H1 (cell line): Measurements from ENCODE around the gene CCDC116. TPM values are rescaled to one million over a fixed set of nuclear protein-coding genes. Genes with fewer than 3 reads are reported as not detected.

Experiments used
- CTCF ChIA-PET: fragments of 300-600 bp; sonication (Branson Sonifier 250); formaldehyde crosslinking; loops from one replicate; lab custom pipeline; 2021; ENCODE audit not compliant: partially characterized antibody; lab: Charles Lee
- POLR2A ChIA-PET: fragments of 300-600 bp; sonication (Branson Sonifier 250); formaldehyde crosslinking; loops from one replicate; lab custom pipeline; 2021; ENCODE audit warnings: inconsistent platforms; ENCODE audit not compliant: partially characterized antibody; lab: Charles Lee
- DNase-seq, 2 experiments: peaks; one replicate each; pipeline versions ENCODE4 v3.0.0 to v3.0.0-alpha.2; 2010 to 2022; ENCODE audit warnings: low spot score in 2 of 2, low read depth in 1 of 2, mixed read lengths in 1 of 2
- FAIRE-seq: peaks from 2 replicates; lab custom pipeline; 2011; peaks lifted over from hg19 to GRCh38; lab: Jason Lieb, UNC
- H2AFZ ChIP-seq: 2 replicates; pipeline ENCODE4 v1.8.1; 2012; ENCODE audit warnings: low read length, inconsistent platforms
- H2AK5ac ChIP-seq: 2 replicates; pipeline ENCODE4 v1.6.1; 2013; ENCODE audit warnings: low read depth, low read length
- H2BK120ac ChIP-seq: replicated peaks from 2 replicates; pipeline ENCODE3; 2013; ENCODE audit warnings: low read depth, low read length, inconsistent platforms
- H2BK12ac ChIP-seq: 2 replicates; pipeline ENCODE4 v1.6.1; 2013; ENCODE audit warnings: low read depth, low read length
- H2BK15ac ChIP-seq: 2 replicates; pipeline ENCODE4 v1.6.1; 2013; ENCODE audit warnings: low read length
- H2BK20ac ChIP-seq: 2 replicates; pipeline ENCODE4 v1.6.1; 2013; ENCODE audit warnings: low read length
- H2BK5ac ChIP-seq: 2 replicates; pipeline ENCODE4 v1.6.1; 2013; ENCODE audit warnings: low read depth, low read length
- H3K14ac ChIP-seq: 2 replicates; pipeline ENCODE4 v1.6.1; 2013; ENCODE audit warnings: inconsistent platforms; ENCODE audit not compliant: insufficient read length
- H3K18ac ChIP-seq: 2 replicates; pipeline ENCODE4 v1.6.1; 2013; ENCODE audit warnings: low read length; ENCODE audit errors: extremely low read depth
- H3K23ac ChIP-seq: 2 replicates; pipeline ENCODE4 v1.6.1; 2013; ENCODE audit warnings: inconsistent platforms; ENCODE audit not compliant: insufficient read length
- H3K23me2 ChIP-seq: 2 replicates; pipeline ENCODE4 v1.6.1; 2013; ENCODE audit warnings: low read depth, low read length
- H3K27ac ChIP-seq: 2 replicates; pipeline ENCODE4 v1.6.1; 2011; ENCODE audit warnings: low read depth, low read length, inconsistent platforms
- H3K27me3 ChIP-seq, 4 experiments: replicated peaks in 1 of 4; 1 replicate in 1 of 4; 2 replicates in 3 of 4; pipeline versions ENCODE4 v1.6.1 to v1.8.1; 2011 to 2013; ENCODE audit warnings: low read length in 3 of 4, mild to moderate bottlenecking in 3 of 4, inconsistent platforms in 2 of 4, mixed read lengths in 2 of 4, moderate library complexity in 1 of 4; ENCODE audit not compliant: control insufficient read depth in 3 of 4, insufficient read depth in 3 of 4; ENCODE audit errors: extremely low read depth in 1 of 4
- H3K36me3 ChIP-seq, 4 experiments: 2 replicates each; pipeline versions ENCODE4 v1.6.1 to v1.8.1; 2011 to 2013; ENCODE audit warnings: mild to moderate bottlenecking in 4 of 4, low read length in 3 of 4, moderate library complexity in 2 of 4, control low read depth in 1 of 4, inconsistent platforms in 1 of 4; ENCODE audit not compliant: insufficient read depth in 4 of 4, control insufficient read depth in 2 of 4
- H3K4ac ChIP-seq: replicated peaks from 2 replicates; pipeline ENCODE3; 2013; ENCODE audit warnings: low read length, low read depth, mixed read lengths, inconsistent platforms; ENCODE audit not compliant: insufficient read length
- H3K4me1 ChIP-seq, 4 experiments: replicated peaks in 1 of 4; 1 replicate in 1 of 4; 2 replicates in 3 of 4; pipeline versions ENCODE4 v1.6.1 to v1.8.1; 2011 to 2013; ENCODE audit warnings: low read length in 3 of 4, inconsistent platforms in 2 of 4, mixed read lengths in 1 of 4; ENCODE audit not compliant: insufficient read depth in 4 of 4, control insufficient read depth in 3 of 4
- H3K4me2 ChIP-seq, 2 experiments: 2 replicates each; pipeline versions ENCODE4 v1.6.1 to v1.8.1; 2011 to 2013; ENCODE audit warnings: low read depth in 2 of 2, low read length in 2 of 2, control low read depth in 1 of 2, inconsistent platforms in 1 of 2, mild to moderate bottlenecking in 1 of 2; ENCODE audit not compliant: insufficient read depth in 1 of 2
- H3K4me3 ChIP-seq, 4 experiments: fragments of 200-600, 300-600 bp in 1 of 4; sonication (generic), shearing (Covaris generic), sonication (Bioruptor Twin) in 1 of 4; 2 replicates each; pipeline versions ENCODE4 v1.5.1 to v1.8.1; 2011 to 2016; ENCODE audit warnings: low read length in 4 of 4, low read depth in 3 of 4, control low read depth in 2 of 4, inconsistent platforms in 2 of 4, mild to moderate bottlenecking in 2 of 4, mixed read lengths in 1 of 4, moderate library complexity in 1 of 4; ENCODE audit not compliant: insufficient read depth in 2 of 4; ENCODE audit errors: extremely low read depth in 1 of 4
- H3K56ac ChIP-seq: replicated peaks from 2 replicates; pipeline ENCODE3; 2013; ENCODE audit warnings: low read depth, mild to moderate bottlenecking, mixed read lengths, low read length, inconsistent platforms; ENCODE audit not compliant: insufficient read length
- H3K79me1 ChIP-seq: 2 replicates; pipeline ENCODE4 v1.6.1; 2013; ENCODE audit warnings: low read depth, low read length, control low read depth
- H3K79me2 ChIP-seq, 2 experiments: 2 replicates each; pipeline versions ENCODE4 v1.6.1 to v1.8.1; 2012 to 2013; ENCODE audit warnings: low read length in 2 of 2, mild to moderate bottlenecking in 2 of 2, inconsistent platforms in 1 of 2; ENCODE audit not compliant: insufficient read depth in 2 of 2, control insufficient read depth in 1 of 2
- H3K9ac ChIP-seq, 4 experiments: replicated peaks in 1 of 4; 1 replicate in 1 of 4; 2 replicates in 3 of 4; pipeline versions ENCODE4 v1.6.1 to v1.8.1; 2011 to 2013; ENCODE audit warnings: low read depth in 3 of 4, low read length in 3 of 4, control low read depth in 2 of 4, mild to moderate bottlenecking in 2 of 4, moderate library complexity in 2 of 4, inconsistent platforms in 1 of 4; ENCODE audit errors: extremely low read depth in 1 of 4
- H3K9me3 ChIP-seq, 2 experiments: 2 replicates each; pipeline versions ENCODE4 v1.6.1 to v1.8.1; 2012 to 2013; ENCODE audit warnings: mild to moderate bottlenecking in 2 of 2, moderate library complexity in 2 of 2, control low read depth in 1 of 2, inconsistent platforms in 1 of 2, low read depth in 1 of 2, low read length in 1 of 2, mixed read lengths in 1 of 2; ENCODE audit not compliant: insufficient read depth in 2 of 2
- H4K20me1 ChIP-seq, 2 experiments: replicated peaks in 1 of 2; 2 replicates each; pipeline versions ENCODE3 to v1.8.1; 2011 to 2013; ENCODE audit warnings: inconsistent platforms in 2 of 2, low read length in 2 of 2, mild to moderate bottlenecking in 1 of 2; ENCODE audit not compliant: insufficient read depth in 2 of 2, control insufficient read depth in 1 of 2
- H4K5ac ChIP-seq: 2 replicates; pipeline ENCODE4 v1.6.1; 2013; ENCODE audit warnings: low read length, low read depth, mixed read lengths, inconsistent platforms; ENCODE audit not compliant: insufficient read length
- H4K8ac ChIP-seq: 2 replicates; pipeline ENCODE4 v1.8.0; 2013; ENCODE audit warnings: mild to moderate bottlenecking, moderate library complexity, low read length, inconsistent platforms; ENCODE audit not compliant: insufficient read depth; ENCODE audit errors: extremely low read depth
- H4K91ac ChIP-seq: replicated peaks from 2 replicates; pipeline ENCODE3; 2013; ENCODE audit warnings: low read length, mixed read lengths, inconsistent platforms; ENCODE audit not compliant: insufficient read length
- BACH1 ChIP-seq: IDR thresholded peaks from 2 replicates; pipeline ENCODE4 v1.6.1; 2012; ENCODE audit warnings: low read length, improper control_type of control experiment
- CHD1 ChIP-seq: IDR thresholded peaks from 2 replicates; pipeline ENCODE4 v1.6.1; 2012; ENCODE audit warnings: low read depth, low read length, improper control_type of control experiment
- CHD2 ChIP-seq: IDR thresholded peaks from 2 replicates; pipeline ENCODE4 v1.6.1; 2012; ENCODE audit warnings: low read length, improper control_type of control experiment
- GTF2F1 ChIP-seq: IDR thresholded peaks from 2 replicates; pipeline ENCODE4 v1.6.1; 2012; ENCODE audit warnings: low read depth, low read length, improper control_type of control experiment, borderline replicate concordance
- HDAC2 ChIP-seq, 2 experiments: fragments of 300-600 bp in 1 of 2; sonication (generic) in 1 of 2; IDR thresholded peaks; 2 replicates each; pipeline ENCODE4 v1.6.1; 2011 to 2012; ENCODE audit warnings: low read depth in 2 of 2, low read length in 2 of 2, mild to moderate bottlenecking in 2 of 2, moderate library complexity in 2 of 2, borderline replicate concordance in 1 of 2, inconsistent platforms in 1 of 2
- KDM5A ChIP-seq: fragments of 200-600 bp; IDR thresholded peaks from 2 replicates; pipeline ENCODE4 v1.7.1; 2012; ENCODE audit warnings: mild to moderate bottlenecking, low read length, inconsistent platforms, mixed read lengths
- MAFK ChIP-seq: IDR thresholded peaks from 2 replicates; pipeline ENCODE4 v1.6.1; 2012; ENCODE audit warnings: low read depth, mild to moderate bottlenecking, improper control_type of control experiment, low read length
- SP4 ChIP-seq: IDR thresholded peaks from 2 replicates; pipeline ENCODE4 v1.6.1; 2012; ENCODE audit warnings: low read length, inconsistent platforms
- TCF12 ChIP-seq: IDR thresholded peaks from 2 replicates; pipeline ENCODE4 v1.6.1; 2011; ENCODE audit warnings: low read depth, mild to moderate bottlenecking, low read length
- USF2 ChIP-seq: IDR thresholded peaks from 2 replicates; pipeline ENCODE4 v1.6.1; 2011; ENCODE audit warnings: low read length, improper control_type of control experiment
- WGBS, 2 experiments: shearing (Covaris generic) in 1 of 2; methylation state at CpG; one replicate each; pipeline versions ENCODE4 v1.1.6 to v1.1.7; 2013 to 2015; ENCODE audit warnings: low lambda C conversion rate in 2 of 2, mixed read lengths in 2 of 2, inconsistent platforms in 1 of 2, low coverage in 1 of 2, missing lambda C conversion rate in 1 of 2; ENCODE audit not compliant: insufficient replicate concordance in 2 of 2, insufficient coverage in 1 of 2, insufficient read length in 1 of 2; ENCODE audit errors: extremely low coverage in 1 of 2, missing lambda C conversion rate in 1 of 2; 5-methylcytosine and 5-hydroxymethylcytosine counted together
- polyA plus RNA-seq, 7 experiments: library from polyadenylated mRNA; depleted of rRNA in 3 of 7; stranded (reverse) in 5 of 7; unstranded in 2 of 7; fragments of >200 nt in 5 of 7; fragments of 200-250 nt in 2 of 7; gene quantifications; 1 replicate in 5 of 7; 2 replicates in 1 of 7; 4 replicates in 1 of 7; pipeline versions ENCODE4 v1.2.1 to v1.2.3, GENCODE V29; 2011 to 2013; ENCODE audit warnings: missing spikeins in 2 of 7, mixed read lengths in 2 of 7
- total RNA-seq: library from RNA; stranded (reverse); fragmentation: NEBNext Ultra II Directional; extraction: Animal tissue kit (Norgen Biotek cat#: 25700); gene quantifications from 2 replicates; pipeline ENCODE4 v1.2.1, GENCODE V29; 2021

Gene CCDC116
- total and polyA plus RNA-seq, 2 of the 8 experiments (the other 6 are each of a cell fraction or from before 2014, with no cell fraction given): 0.08 TPM; not detected in 1

- no peak overlapping the region for H3K56ac ChIP-seq
- H3K4me1 ChIP-seq: peaks cover 0 to 3% (median 0%) of the 10 kb centered on the region in 4 experiments; a peak in 1 of 7 replicates
- H3K4me2 ChIP-seq: peak overlapping the region; percentile 63 to 65
- H3K23ac ChIP-seq: no peak overlapping the region
- H2AK5ac ChIP-seq: no peak overlapping the region
- no peak overlapping the region for H2BK120ac ChIP-seq
- no peaks in the 10 kb centered on the region for H4K20me1 ChIP-seq
- no peak overlapping the region for H3K27ac ChIP-seq
- H3K9ac ChIP-seq: no peak overlapping the region
- H4K91ac ChIP-seq: no peak overlapping the region
- no peak for FAIRE-seq
- no peak overlapping the region for H2BK20ac ChIP-seq
- H2BK15ac ChIP-seq: no peak overlapping the region
- H3K9me3 ChIP-seq: no peaks in the 10 kb centered on the region
- H3K4ac ChIP-seq: no peak overlapping the region
- CTCF ChIA-PET: interaction anchor here (1.1 to 2.6 kb wide), 2 partner anchors 24 to 38 kb away, joined by 5 to 8 read pairs; partner anchors contain the start of gene YDJC
- no peaks in the 10 kb centered on the region for H3K79me1 ChIP-seq
- H3K4me3 ChIP-seq: peak overlapping the region; percentile 68 to 90 (median 79); a peak in 5 of 8 replicates
- H2AFZ ChIP-seq: no peak overlapping the region
- H2BK5ac ChIP-seq: no peak overlapping the region
- TF ChIP-seq USF2 (no peak), KDM5A (no peak), SP4 (no peak), BACH1 (no peak), HDAC2 (IDR thresholded peaks at IDR 0.05; ENCODE audit: borderline replicate concordance in 1 of 2, low read depth in 2 of 2, low read length in 2 of 2) (no peak), CHD2 (no peak), TCF12 (no peak), MAFK (no peak), GTF2F1 (no peak), CHD1 (no peak)
- TF ChIP-seq, all 59 proteins: peak for 0
- WGBS, 2 experiments: 68% methylated on average over 15 of the region's 16 CpGs; no CpG with 5 or more reads in 1 of the 2 experiments
- no peak overlapping the region for H4K8ac ChIP-seq
- H3K27me3 ChIP-seq: no peaks in the 10 kb centered on the region; a peak in 1 of 7 replicates
- DNase-seq: no peak
- H3K18ac ChIP-seq: no peak overlapping the region
- POLR2A ChIA-PET: interaction anchor here (1.2 to 2.2 kb wide), 4 partner anchors 9 to 272 kb away, joined by 4 to 12 read pairs (median 4); no protein-coding TSS in a partner anchor
- no peak overlapping the region for H4K5ac ChIP-seq
- peaks cover 0 to 3% of the 10 kb centered on the region in 2 experiments; a peak in 1 of 4 replicates for H3K79me2 ChIP-seq
- no peaks in the 10 kb centered on the region for H3K23me2 ChIP-seq
- no peak overlapping the region for H2BK12ac ChIP-seq
- no peak overlapping the region for H3K14ac ChIP-seq
- H3K36me3 ChIP-seq: peaks cover 0 to 11% (median 7%) of the 10 kb centered on the region in 4 experiments; a peak in 5 of 8 replicates
Observed at GRCh38 chr22:21666786-21667185, 34.2 kb downstream of the CCDC116 start.
